Right ventricle myocardium superior (tissue), 1 donor: ENCODE measurements around the gene TBC1D8. TPM values are rescaled to one million over a fixed set of nuclear protein-coding genes. Genes with fewer than 3 reads are reported as not detected.
A peak's percentile ranks its signal among the peaks of the same experiment; 100 is the strongest.
"Not testable (repeated sequence)": the region's sequence is repeated elsewhere in the genome, so short reads cannot be mapped to it uniquely, and the experiment has no call there.

Experiments used
- ATAC-seq: fragments of 200-7000 bp; cut with Tn5 transposase; one replicate; pipeline ENCODE4 v1.9.1; 2020; ENCODE audit warnings: mild to moderate bottlenecking; ENCODE audit not compliant: poor library complexity
- DNase-seq: peaks from one replicate; pipeline ENCODE4 v3.0.0-alpha.2; 2020
- intact Hi-C: fragments of 100-400 bp; cut with DNase I; formaldehyde crosslinking; loops from one replicate; pipeline ENCODE4 v1.11.2; 2022
- long read RNA-seq: library from polyadenylated mRNA; unstranded; transcript quantifications from one replicate; pipeline ENCODE4 v2.0.0, GENCODE V29; 2021
- total RNA-seq: library from RNA; stranded (reverse); fragmentation: NEBNext Ultra II Directional; extraction: Animal tissue kit (Norgen Biotek cat#: 25700); gene quantifications from one replicate; pipeline ENCODE4 v1.2.1, GENCODE V29; 2021
- donor health status: DM: no; HTN: yes; CAD: no; lungs with severe emphysema.

TBC1D8 gene
- 51.4 TPM for total RNA-seq
- long read RNA-seq, transcript TBC1D8-201 (20 exons, 3,627 nt): major isoform, 13 of 77 reads
- long read RNA-seq, transcript TBC1D8-202 (20 exons, 3,803 nt): major isoform, 13 of 77 reads
- long read RNA-seq, partial matches to known transcripts: 26 of 77 reads
- long read RNA-seq, other reads (novel, unspliced or antisense): 25 of 77 reads

DNA sequence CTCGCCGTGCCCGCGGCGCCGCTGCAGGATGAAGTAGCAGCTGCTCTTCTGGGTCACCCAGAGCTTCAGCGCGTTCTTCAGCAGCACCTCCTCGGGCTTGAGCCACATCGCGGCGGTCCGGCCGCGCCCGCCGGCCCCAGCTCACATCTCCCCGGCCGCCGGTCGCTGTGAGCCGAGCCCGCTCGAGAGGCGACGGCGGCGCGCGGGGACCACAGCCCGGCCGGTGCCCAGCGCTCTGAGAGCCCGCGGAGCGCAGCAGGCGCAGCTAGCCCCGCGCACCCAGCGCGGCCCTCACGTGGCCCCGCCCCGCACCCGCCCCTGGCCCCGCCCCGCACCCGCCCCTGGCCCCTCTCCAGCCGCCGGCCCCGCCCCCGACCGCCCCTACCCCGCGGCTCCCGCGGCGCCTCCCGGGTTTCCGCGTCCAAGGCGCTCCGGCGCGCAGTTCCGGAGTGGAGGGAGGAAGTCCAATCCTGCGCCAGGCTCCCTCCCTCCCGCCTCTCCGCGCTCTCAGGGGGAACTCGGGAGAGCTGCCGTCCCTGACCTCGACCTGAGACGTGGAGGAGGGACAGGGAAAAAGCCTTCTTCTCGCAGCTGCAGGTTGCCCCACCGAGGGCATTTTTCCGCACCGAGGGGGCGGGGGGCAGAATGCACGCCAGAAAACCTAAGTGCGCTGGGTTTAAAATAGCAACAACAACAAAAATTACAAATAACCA lies at the start of gene TBC1D8:
Gene TBC1D8 (minus strand): TSS at position 237 of the 713 bp plus-strand sequence. CDS start 129 bp downstream, at position 108.
- peak; percentile 92 for DNase-seq
- ATAC-seq: peak; percentile 89
- intact Hi-C loops: loop anchor here (2.0 to 5.0 kb wide), 2 partner anchors 119 to 139 kb away; no protein-coding TSS in a partner anchor

- no peak for ATAC-seq
- no peak for DNase-seq
- intact Hi-C loops: no loop called here
Measured at GRCh38 chr2:101200676-101201075, 49.5 kb upstream of the TBC1D8 start.

DNA sequence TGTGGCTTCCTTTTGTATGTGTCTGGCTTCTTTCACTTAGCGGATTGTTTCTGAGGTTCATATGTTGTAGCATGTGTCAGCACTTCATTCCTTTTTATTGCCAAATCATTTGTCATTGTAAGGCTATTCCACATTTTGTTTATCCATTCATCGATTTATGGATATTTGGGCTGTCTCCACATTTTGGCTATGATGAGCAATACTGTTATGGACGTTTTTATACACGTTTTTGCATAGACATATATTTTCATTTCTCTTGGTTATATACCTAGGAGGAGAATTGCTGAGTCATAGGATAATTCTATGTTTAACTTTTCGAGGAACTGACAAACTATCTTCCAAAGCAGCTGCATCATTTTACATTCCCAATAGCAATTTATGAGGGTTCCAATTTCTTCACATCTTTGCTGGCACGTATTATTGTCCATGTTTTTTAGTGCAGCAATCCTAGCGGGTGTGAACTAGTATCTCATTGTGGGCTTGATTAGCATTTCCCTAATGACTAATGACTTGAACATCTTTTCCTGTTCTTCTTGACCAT lies 48.1 kb upstream of the TBC1D8 start:
- intact Hi-C loops: no loop called here
- no peak for DNase-seq
- no peak for ATAC-seq

DNA sequence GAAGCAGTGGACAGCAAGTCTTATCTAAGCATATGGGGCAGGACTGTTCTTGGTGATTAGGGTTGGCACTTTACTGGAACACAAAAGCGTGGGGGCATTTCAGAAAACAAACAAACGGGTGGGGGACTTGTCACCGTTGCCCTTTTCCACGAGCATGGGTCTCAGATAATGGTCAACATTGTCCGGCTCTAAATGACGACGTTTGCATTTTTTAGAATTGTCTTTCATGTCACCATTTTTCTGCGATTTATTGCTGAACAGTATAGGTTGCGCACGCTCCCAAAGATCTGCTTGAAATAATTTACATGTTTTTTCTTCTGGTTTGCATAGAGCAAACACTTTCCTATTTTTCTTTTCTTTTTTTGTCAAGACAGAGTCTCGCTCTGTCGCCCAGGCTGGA lies 46.6 kb upstream of the TBC1D8 start:
- intact Hi-C loops: no loop called here
- no peak for DNase-seq
- no peak for ATAC-seq

- intact Hi-C loops: no loop called here
- DNase-seq (no peak), ATAC-seq (no peak)
Measured at GRCh38 chr2:101197215-101197745, 46.1 kb upstream of the TBC1D8 start.

DNA sequence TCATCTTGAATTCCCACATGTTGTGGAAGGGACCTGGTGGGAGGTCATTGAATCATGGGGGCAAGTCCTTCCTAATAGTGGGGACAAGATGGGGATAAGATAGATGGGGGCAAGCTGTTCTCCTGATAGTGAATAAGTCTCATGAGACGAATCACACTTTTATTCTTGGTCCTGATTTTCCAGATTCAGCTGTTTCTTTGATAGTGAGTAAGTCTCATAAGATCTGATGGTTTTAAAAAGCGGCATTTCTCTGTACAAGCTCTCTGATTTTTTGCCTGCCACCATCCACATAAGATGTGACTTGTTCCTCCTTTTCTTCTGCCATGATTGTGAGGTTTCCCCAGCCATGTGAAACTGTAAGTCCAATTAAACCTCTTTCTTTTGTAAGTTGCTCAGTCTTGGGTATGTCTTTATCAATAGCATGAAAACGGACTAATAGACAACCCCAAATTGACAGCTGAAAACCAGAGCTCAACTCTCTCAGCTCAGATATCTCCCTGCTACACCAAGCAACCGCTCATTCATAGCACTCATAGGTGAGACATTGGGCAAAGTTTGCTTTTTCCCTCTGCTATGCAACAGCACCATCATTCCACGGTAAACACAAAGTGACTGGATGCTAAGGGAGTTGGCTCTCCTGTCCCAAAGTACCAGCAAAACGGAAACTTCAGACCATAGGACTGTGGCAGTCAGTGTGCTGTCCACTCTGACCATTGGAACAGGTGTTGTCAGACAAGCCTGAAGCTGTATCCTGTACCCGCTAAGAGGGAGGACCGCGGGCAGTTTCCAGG lies 44.9 kb upstream of the TBC1D8 start:
- no peak for DNase-seq
- intact Hi-C loops: no loop called here
- no peak for ATAC-seq

DNA sequence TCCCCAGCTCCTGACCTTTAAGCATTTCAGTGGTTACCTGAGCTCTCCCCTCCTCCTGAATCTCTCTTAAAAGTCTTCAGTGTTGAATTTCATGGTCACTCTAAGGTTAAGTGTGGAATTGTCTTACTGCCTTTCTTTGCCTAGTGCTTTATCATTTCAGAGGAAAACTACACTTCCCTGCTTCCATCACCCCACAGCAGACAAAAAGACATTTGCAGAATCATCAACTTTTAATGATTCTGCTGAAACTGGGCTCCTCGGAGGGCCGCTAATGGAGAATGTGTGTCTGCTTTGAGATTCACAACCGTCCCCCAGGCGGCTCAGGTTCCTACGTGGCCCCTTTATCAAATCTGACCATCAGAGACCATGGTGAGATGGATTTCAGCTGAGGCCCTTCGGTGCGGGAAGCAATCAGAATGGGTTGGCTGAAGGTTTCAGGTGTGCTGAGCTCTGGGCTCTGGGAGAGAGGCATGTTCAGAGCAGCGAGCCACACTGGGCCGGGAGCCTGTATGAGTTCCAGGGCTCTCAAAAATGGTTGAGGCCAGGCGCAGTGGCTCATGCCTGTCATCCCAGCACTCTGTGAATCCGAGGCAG lies 41.9 kb upstream of the TBC1D8 start:
- intact Hi-C loops: no loop called here
- no peak for ATAC-seq

GRCh38 chr2:101190747-101191516 lies 39.8 kb upstream of the TBC1D8 start:
- intact Hi-C loops: no loop called here
- peak; percentile 59 for ATAC-seq
- DNase-seq: no peak

More for the DNA sequence above, 41.9 kb upstream of the TBC1D8 start:
- no peak for DNase-seq

DNA sequence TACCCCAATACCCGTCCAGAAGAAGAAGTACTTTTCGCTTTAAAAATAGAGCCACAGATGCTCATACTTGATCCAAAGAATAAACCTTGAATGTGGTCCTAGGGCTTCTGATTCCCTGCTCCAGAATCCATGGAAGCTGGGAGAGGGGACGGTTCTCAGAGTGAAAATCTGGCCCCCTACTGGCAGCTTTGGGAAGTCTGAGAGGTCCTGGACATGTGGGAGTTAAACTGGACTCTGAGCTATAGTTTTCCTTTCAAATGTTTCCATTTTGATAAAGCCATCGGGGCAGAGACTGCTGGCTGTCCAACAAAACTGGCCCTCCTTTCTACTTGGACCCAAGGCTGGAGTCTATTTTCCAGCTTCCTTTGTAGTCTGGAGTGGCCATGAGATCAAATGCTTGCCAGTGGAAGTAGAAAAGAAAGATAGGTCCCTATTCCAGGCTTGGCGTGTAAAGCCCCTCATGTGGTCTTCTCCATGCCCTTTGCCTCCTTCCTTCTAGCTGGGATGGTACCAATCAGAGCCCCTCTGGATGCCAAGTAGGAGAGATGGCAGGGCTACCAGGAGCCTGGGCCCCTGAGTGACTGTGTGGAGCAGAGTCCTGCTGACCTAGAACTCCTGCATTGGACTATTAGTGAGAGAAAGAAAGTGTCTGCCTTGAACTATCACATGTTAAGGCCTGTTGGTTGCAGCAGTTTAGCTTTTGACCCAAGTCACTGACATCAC lies 37.7 kb upstream of the TBC1D8 start:
- ATAC-seq (no peak), DNase-seq (no peak)
- intact Hi-C loops: no loop called here

DNA sequence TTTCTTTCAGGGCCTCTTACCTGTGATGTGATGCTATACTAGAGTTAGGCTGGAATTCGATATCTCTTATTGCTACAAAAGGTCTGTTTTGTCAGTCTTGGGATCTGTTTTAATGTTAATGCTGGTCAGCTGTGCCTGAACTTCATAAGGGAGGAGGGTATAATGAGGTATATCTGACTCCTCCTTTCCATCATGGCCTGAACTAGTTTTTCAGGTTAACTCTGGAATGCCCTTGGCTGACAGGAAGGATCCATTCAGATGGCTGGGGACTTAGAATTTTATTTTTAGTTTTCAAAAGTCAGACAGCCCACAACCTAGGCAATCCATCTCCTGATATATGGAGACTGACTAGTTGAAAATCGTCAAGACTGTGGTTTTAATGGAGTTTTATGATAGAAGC lies 35.9 kb upstream of the TBC1D8 start:
- intact Hi-C loops: no loop called here
- DNase-seq (no peak), ATAC-seq (no peak)

- intact Hi-C loops: no loop called here
- DNase-seq (no peak), ATAC-seq (no peak)
Measured at GRCh38 chr2:101185656-101186055, 34.5 kb upstream of the TBC1D8 start.

- intact Hi-C loops: no loop called here
- DNase-seq (no peak), ATAC-seq (no peak)
Measured at GRCh38 chr2:101185085-101185484, 33.9 kb upstream of the TBC1D8 start.

GRCh38 chr2:101179982-101180381 lies 28.8 kb upstream of the TBC1D8 start:
- ATAC-seq (peak; percentile 84), DNase-seq (no peak)
- intact Hi-C loops: no loop called here

DNA sequence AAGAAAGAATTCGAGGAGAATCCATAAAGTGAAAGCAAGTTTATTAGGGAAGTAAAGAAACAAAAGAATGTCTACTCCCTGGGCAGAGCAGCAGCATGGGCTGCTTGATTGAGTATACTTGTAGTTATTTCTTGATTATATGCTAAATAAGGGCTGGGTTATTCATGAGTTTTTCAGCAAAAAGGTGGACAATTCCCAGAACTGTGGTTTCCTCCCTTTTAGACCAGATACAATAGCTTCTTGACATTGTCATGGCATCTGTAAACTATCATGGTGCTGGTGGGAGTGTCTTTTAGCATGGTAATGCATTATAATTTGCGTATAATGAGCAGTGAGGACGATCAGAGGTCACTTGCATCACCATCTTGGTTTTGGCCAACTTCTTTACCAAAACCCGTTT lies 25.6 kb upstream of the TBC1D8 start:
- DNase-seq (no peak), ATAC-seq (no peak)
- intact Hi-C loops: no loop called here

GRCh38 chr2:101175991-101176390 lies 24.8 kb upstream of the TBC1D8 start:
- DNase-seq: no peak
- intact Hi-C loops: no loop called here
- ATAC-seq: no peak

DNA sequence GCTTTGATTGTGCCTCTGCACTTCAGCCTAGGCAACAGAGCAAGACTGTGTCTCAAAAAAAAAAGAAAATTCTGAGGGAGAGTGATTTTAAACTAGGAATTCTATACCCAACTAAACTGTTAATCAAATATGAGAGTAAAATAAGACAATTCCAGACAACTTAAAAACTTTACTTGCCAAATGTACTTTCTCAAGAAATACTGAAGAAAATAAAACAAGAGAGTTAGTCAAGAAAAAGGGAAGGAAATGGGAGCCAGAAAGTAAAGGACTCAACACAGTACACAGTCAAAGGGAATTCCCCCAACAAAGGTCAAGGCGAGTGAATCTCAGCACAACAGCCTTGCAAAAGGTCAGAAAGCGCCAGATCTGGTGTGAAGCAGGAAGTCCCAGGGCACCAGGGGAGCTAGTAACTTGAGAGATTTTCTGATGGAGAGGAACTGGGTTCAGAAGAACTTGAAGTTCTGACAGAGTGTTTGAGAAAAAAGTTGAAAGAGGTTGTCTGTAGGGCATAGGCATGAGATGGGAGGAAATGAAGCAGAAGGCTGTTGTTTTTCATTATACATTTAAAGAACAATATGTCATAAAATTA lies 22.6 kb upstream of the TBC1D8 start:
- DNase-seq (no peak), ATAC-seq (peak; percentile 63)
- intact Hi-C loops: no loop called here

GRCh38 chr2:101169822-101170221 lies 18.6 kb upstream of the TBC1D8 start:
- ATAC-seq, DNase-seq, intact Hi-C loops: not testable (repeated sequence)
